ENCODE data around the gene CSNK1G1.
"Not testable (repeated sequence)": the region's sequence is repeated elsewhere in the genome, so short reads cannot be mapped to it uniquely, and the experiment has no call there.

Gene CSNK1G1

DNA sequence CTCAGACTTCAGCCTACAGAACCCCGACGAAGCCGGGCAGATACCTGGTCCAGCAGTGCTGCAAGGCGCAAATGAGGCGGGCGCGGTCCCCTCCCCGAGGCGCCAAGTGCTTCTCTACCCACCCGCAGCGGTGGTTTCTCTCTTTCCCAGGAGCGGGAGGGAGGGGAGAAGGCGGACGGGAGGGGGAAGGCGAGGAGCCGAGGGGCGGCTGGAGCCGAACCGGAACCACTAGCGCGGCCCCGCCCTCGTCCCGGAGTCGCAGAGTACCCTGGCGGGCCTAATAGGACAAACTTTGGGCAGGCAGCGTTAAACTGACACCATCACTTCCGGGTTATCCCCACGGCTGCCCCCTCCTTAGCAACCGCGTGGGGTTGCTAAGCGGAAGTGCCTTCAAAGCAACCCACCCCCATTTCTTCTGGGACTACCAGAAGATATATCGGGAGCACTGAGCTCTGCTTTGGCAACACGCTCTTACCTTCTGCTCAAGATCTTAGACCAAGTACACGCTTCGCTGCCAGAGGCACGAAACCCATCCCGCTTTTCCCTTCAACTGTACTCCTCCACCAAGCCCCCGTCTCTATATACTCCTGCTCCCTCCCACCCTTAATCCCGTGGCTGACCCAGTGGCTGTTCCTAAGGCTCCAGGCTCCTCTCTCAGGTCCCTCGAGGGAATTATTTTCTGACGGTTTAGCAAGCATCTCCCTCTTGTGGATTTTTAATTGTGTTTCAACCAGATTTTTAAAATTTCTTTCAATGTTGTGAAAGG lies at the start of gene CSNK1G1:
CSNK1G1 (minus strand) TSS at position 230 of the 766 bp plus-strand sequence. CDS start 55,674 bp downstream, outside the sequence.
- Mint-ChIP-seq H3K9me3 (no peaks in the 10 kb centered on the region), H3K36me3 (ENCODE audit: low read depth) (no peaks in the 10 kb centered on the region), H3K27ac (peak within 1 kb of the TSS; percentile 48 to 94 (median 93)), H3K27me3 (ENCODE audit: low read depth) (peaks cover 4% of the 10 kb centered on the region), H3K4me1 (peaks cover 11% of the 10 kb centered on the region), H3K4me3 (peak within 1 kb of the TSS; percentile 88 to 98 (median 93))
- TF ChIP-seq, protein P1, sequence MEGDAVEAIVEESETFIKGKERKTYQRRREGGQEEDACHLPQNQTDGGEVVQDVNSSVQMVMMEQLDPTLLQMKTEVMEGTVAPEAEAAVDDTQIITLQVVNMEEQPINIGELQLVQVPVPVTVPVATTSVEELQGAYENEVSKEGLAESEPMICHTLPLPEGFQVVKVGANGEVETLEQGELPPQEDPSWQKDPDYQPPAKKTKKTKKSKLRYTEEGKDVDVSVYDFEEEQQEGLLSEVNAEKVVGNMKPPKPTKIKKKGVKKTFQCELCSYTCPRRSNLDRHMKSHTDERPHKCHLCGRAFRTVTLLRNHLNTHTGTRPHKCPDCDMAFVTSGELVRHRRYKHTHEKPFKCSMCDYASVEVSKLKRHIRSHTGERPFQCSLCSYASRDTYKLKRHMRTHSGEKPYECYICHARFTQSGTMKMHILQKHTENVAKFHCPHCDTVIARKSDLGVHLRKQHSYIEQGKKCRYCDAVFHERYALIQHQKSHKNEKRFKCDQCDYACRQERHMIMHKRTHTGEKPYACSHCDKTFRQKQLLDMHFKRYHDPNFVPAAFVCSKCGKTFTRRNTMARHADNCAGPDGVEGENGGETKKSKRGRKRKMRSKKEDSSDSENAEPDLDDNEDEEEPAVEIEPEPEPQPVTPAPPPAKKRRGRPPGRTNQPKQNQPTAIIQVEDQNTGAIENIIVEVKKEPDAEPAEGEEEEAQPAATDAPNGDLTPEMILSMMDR (IDR thresholded peaks at IDR 0.05; ENCODE audit: unreplicated experiment in 3 of 3) = peak; percentile 22 to 47 (median 46)

DNA sequence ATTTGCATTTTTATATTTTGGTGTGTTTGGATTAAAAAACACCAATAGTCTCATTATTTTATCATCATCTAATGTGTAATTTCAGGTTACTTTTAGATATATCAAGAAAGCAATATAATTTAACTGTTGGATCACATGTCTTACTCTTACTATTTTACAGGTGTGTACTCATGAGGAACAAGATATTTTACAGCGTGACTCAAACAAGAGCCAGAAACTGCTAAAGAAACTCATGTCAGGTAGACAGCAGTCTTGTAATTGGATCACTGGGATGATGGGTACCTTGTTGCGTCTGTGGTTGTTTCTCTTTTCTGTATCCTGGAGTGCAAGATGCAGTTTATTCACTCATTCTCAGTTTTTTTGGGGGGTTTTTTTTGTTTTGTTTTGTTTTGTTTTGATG lies 44.6 kb upstream of the CSNK1G1 start:
- Mint-ChIP-seq H3K27me3 (ENCODE audit: low read depth) (no peaks in the 10 kb centered on the region), H3K27ac (no peak overlapping the region), H3K4me3 (no peak overlapping the region), H3K4me1 (no peaks in the 10 kb centered on the region), H3K9me3 (no peaks in the 10 kb centered on the region), H3K36me3 (ENCODE audit: low read depth) (peaks cover 52% of the 10 kb centered on the region)
- TF ChIP-seq, protein P1 (IDR thresholded peaks at IDR 0.05; ENCODE audit: unreplicated experiment in 3 of 3) = no peak

DNA sequence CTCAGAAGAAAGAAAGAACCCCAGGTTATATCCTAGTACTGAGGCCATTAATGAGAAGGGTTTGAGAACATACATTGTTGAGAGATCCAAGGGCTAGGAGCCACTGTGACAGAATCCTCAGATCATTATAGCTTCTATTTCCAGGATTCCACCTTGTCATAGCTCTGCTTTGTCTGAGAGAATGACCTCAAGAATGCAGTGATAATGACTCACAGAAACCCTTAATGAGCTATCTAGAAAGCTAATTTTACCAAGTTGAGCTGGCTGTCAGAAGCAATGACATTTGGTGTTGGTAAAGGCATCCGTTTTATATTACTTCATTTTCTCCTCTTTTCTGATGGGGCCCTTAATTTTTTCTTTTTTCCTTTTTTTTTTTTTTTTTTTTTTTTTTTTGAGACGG lies 42.6 kb upstream of the CSNK1G1 start:
- Mint-ChIP-seq H3K27ac (no peak overlapping the region), H3K4me3 (no peak overlapping the region), H3K27me3 (ENCODE audit: low read depth) (no peaks in the 10 kb centered on the region), H3K36me3 (ENCODE audit: low read depth) (peaks cover 61% of the 10 kb centered on the region), H3K9me3 (no peaks in the 10 kb centered on the region), H3K4me1 (no peaks in the 10 kb centered on the region)
- TF ChIP-seq, protein P1 (IDR thresholded peaks at IDR 0.05; ENCODE audit: unreplicated experiment in 3 of 3) = no peak

DNA sequence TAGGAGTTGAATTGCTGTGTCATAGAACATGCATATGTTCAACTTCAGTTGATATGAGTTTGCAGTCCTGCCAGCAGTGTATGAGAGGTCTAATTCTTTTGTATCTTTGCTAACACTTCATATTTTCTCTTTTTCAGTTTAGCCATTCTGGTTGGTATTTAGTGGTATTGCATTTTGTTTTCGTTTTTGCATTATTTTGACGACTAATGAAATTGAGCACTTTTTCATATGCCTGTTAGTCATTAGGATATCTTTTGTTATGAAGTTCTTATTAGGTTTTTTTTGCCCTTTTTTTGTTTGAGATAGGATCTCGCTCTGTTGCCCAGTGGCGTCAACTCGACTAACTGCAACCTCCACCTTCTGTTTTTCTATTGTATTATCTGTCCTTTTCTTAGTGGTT lies 40.8 kb upstream of the CSNK1G1 start:
- TF ChIP-seq, protein P1 (IDR thresholded peaks at IDR 0.05; ENCODE audit: unreplicated experiment in 3 of 3) = no peak
- Mint-ChIP-seq H3K9me3 (no peaks in the 10 kb centered on the region), H3K4me1 (no peaks in the 10 kb centered on the region), H3K27me3 (ENCODE audit: low read depth) (no peaks in the 10 kb centered on the region), H3K4me3 (no peak overlapping the region), H3K27ac (no peak overlapping the region), H3K36me3 (ENCODE audit: low read depth) (peaks cover 57% of the 10 kb centered on the region)

DNA sequence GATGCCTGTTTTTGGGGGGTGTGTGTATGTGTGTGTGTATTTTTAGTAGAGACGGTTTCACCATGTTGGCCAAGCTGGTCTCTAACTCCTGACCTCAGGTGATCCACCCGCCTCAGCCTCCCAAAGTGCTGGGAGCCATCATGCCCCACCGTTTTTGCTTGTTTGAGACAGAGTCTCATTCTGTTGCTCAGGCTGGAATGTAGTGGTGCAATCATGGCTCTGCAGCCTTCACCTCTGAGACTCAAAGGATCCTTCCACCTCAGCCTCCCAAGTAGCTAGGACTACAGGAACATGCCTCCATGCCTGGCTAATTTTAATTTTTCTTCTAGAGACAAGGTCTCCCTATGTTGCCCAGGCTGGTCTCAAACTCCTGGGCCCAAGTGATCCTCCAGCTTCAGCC lies 36.5 kb upstream of the CSNK1G1 start:
- H3K36me3 Mint-ChIP-seq (ENCODE audit: low read depth) = peaks cover 36% of the 10 kb centered on the region
- not testable (repeated sequence) for H3K9me3 Mint-ChIP-seq; H3K27me3 Mint-ChIP-seq (ENCODE audit: low read depth); H3K27ac Mint-ChIP-seq
- peaks cover 14% of the 10 kb centered on the region for H3K4me1 Mint-ChIP-seq
- peak overlapping the region in 1 of 3 experiments; percentile 25 for H3K4me3 Mint-ChIP-seq

DNA sequence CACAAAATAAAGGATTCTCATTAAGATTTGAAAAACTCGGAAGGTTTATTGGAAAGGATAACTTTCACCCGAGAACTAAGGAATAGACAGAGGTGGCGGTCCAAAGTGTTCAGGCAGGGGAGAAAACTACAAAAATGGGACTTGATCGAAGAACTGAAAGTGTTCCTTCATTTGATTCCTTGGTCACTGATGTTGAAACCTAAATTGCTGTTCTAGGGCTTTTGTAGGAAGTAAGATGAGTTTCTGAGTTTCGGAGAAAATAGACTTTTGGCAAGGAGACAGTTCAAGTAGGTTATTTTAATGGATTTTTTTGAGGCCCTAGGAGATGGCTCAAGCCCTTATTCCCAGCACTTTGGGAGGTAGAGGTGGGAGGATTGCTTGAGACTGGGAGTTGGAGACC lies 33.1 kb upstream of the CSNK1G1 start:
- Mint-ChIP-seq H3K36me3 (ENCODE audit: low read depth) (peaks cover 15% of the 10 kb centered on the region), H3K27ac (peak overlapping the region in 2 of 3 experiments; percentile 11 to 38), H3K9me3 (no peaks in the 10 kb centered on the region), H3K4me1 (peaks cover 17% of the 10 kb centered on the region), H3K4me3 (peak overlapping the region; percentile 86 to 96 (median 88)), H3K27me3 (ENCODE audit: low read depth) (no peaks in the 10 kb centered on the region)
- TF ChIP-seq, protein P1 (IDR thresholded peaks at IDR 0.05; ENCODE audit: unreplicated experiment in 3 of 3) = no peak
